Keratinocyte (primary cell): ENCODE data around the gene SNX19. TPM values are rescaled to one million over a fixed set of nuclear protein-coding genes. Genes with fewer than 3 reads are reported as not detected.

Experiments used
- DNase-seq: peaks from one replicate; pipeline ENCODE4 v3.0.0-alpha.2; 2011; ENCODE audit warnings: low read depth, missing footprints, low spot score
- FAIRE-seq: peaks from 2 replicates; lab custom pipeline; 2011; peaks lifted over from hg19 to GRCh38; lab: Jason Lieb, UNC
- H2AFZ ChIP-seq: 2 replicates; pipeline ENCODE4 v1.6.0; 2012; ENCODE audit warnings: low read length, control low read depth, inconsistent platforms; ENCODE audit not compliant: control insufficient read depth
- H3K27ac ChIP-seq: 2 replicates; pipeline ENCODE4 v1.5.1; 2011; ENCODE audit warnings: low read length; ENCODE audit not compliant: control insufficient read depth, insufficient read depth
- H3K27me3 ChIP-seq: 3 replicates; pipeline ENCODE4 v1.6.0; 2011; ENCODE audit warnings: low read length; ENCODE audit not compliant: control insufficient read depth, insufficient read depth; ENCODE audit errors: extremely low read depth
- H3K36me3 ChIP-seq, 2 experiments: 2 replicates in 1 of 2; 3 replicates in 1 of 2; pipeline ENCODE4 v1.5.1; 2011; ENCODE audit warnings: low read length in 2 of 2, mild to moderate bottlenecking in 1 of 2; ENCODE audit not compliant: control insufficient read depth in 2 of 2, insufficient read depth in 2 of 2; ENCODE audit errors: extremely low read depth in 1 of 2
- H3K4me1 ChIP-seq: 3 replicates; pipeline ENCODE4 v1.5.1; 2011; ENCODE audit warnings: low read length; ENCODE audit not compliant: control insufficient read depth, insufficient read depth; ENCODE audit errors: extremely low read depth
- H3K4me2 ChIP-seq: 3 replicates; pipeline ENCODE4 v1.6.0; 2011; ENCODE audit warnings: low read depth, low read length; ENCODE audit not compliant: control insufficient read depth, insufficient read depth; ENCODE audit errors: extremely low read depth
- H3K4me3 ChIP-seq, 3 experiments: fragments of 200-600 bp in 1 of 3; sonication (generic) in 1 of 3; 2 replicates in 2 of 3; 3 replicates in 1 of 3; pipeline ENCODE4 v1.5.1; 2011 to 2016; ENCODE audit warnings: low read length in 3 of 3, mild to moderate bottlenecking in 3 of 3, control low read depth in 2 of 3, inconsistent platforms in 1 of 3, low read depth in 1 of 3, mixed read lengths in 1 of 3, mixed run types in 1 of 3, moderate library complexity in 1 of 3; ENCODE audit not compliant: control insufficient read depth in 2 of 3, insufficient read depth in 2 of 3; ENCODE audit errors: extremely low read depth in 1 of 3
- H3K79me2 ChIP-seq: 2 replicates; pipeline ENCODE4 v1.6.0; 2012; ENCODE audit warnings: low read length; ENCODE audit not compliant: control insufficient read depth, insufficient read depth
- H3K9ac ChIP-seq: 3 replicates; pipeline ENCODE4 v1.6.0; 2011; ENCODE audit warnings: low read length; ENCODE audit not compliant: control insufficient read depth, insufficient read depth; ENCODE audit errors: extremely low read depth
- H3K9me1 ChIP-seq: 3 replicates; pipeline ENCODE4 v1.6.0; 2011; ENCODE audit warnings: low read length; ENCODE audit not compliant: control insufficient read depth, insufficient read depth; ENCODE audit errors: extremely low read depth
- H3K9me3 ChIP-seq: 2 replicates; pipeline ENCODE4 v1.5.1; 2012; ENCODE audit warnings: low read depth, low read length; ENCODE audit not compliant: control insufficient read depth
- H4K20me1 ChIP-seq: 3 replicates; pipeline ENCODE4 v1.6.0; 2011; ENCODE audit warnings: low read length; ENCODE audit not compliant: control insufficient read depth, insufficient read depth; ENCODE audit errors: extremely low read depth
- CTCF ChIP-seq, 3 experiments: IDR thresholded peaks in 1 of 3; conservative IDR thresholded peaks in 1 of 3; optimal IDR thresholded peaks in 1 of 3; 2 replicates in 2 of 3; 3 replicates in 1 of 3; pipeline versions ENCODE3 to v1.5.1; 2011; ENCODE audit warnings: low read length in 3 of 3, mild to moderate bottlenecking in 3 of 3, moderate library complexity in 2 of 3, control low read depth in 1 of 3, inconsistent platforms in 1 of 3; ENCODE audit not compliant: insufficient read depth in 2 of 3; ENCODE audit errors: extremely low read depth in 1 of 3
- EZH2 ChIP-seq: IDR thresholded peaks from one replicate; pipeline ENCODE4 v1.6.1; 2012; ENCODE audit warnings: inconsistent platforms, mild to moderate bottlenecking, low read length, moderate library complexity
- dilution Hi-C: fragments of 300-500 bp; cut with MboI; formaldehyde crosslinking; loops from one replicate; pipeline ENCODE4 v1.7.0; 2020; ENCODE audit warnings: low sequenced_read_pairs; ENCODE audit not compliant: extremely low pct_ligation_motif_present
- polyA plus RNA-seq, 5 experiments: library from polyadenylated mRNA; depleted of rRNA in 3 of 5; stranded (reverse) in 3 of 5; stranded (forward) in 1 of 5; unstranded in 1 of 5; fragments of >200 nt; gene quantifications; 1 replicate in 1 of 5; 2 replicates in 3 of 5; 3 replicates in 1 of 5; pipeline versions ENCODE4 v1.2.1 to v1.2.3, GENCODE V29; 2011 to 2012; ENCODE audit warnings: missing spikeins in 2 of 5, low read depth in 1 of 5, low replicate concordance in 1 of 5

SNX19 gene
- polyA plus RNA-seq, 1 donor (not counting 4 experiments of a cell fraction or from before 2014, with no cell fraction given): 29.1 TPM

DNA sequence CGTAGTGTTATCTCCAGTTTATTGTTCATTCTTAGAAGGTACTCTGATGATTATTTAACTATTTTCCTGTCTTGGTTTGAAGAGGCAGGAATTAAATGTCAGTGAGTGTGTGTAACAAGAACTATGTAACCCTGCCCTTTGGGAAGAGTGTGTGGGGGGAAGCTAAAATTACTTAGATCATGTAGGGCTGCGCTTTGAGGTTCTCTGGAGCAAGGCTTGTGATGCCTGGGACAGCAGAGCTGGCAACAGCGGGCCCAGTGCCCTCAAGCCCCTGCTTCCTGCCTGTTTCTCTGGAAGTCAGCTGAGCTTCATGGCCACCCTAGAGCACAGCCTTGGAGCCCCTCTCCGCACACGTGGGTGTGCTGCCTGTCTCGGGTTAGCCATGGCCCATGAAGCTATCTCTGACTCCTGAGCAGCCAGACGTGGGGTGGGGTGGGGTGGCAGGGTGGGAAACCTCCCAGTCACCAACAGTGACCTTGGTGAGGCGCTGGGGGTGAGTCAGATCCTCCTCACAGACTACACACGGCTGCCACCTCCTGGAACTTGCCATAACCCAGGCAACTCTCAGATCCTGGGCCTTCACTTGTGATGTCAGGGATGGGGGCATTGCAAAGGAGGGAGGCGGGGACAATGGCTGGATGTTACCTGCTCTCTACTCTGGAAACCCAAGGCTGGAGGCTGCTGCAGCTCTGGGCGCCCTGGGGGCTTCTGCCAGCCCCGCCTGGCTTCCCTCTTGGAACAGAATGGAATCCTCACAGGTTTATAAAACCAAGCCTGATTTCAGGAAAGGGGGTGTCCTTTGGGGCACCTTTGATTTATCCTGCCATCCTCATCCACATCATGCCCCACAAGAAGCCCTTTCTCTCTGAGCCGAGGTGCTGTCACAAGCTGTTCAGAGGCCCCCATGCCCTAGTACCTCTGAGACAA lies 88.6 kb downstream of the SNX19 start:
- Histone ChIP-seq H3K4me3 (no peak overlapping the region), H3K36me3 (no peaks in the 10 kb centered on the region), H2AFZ (no peak overlapping the region), H3K27ac (no peak overlapping the region), H3K9me3 (no peaks in the 10 kb centered on the region), H3K9me1 (no peaks in the 10 kb centered on the region), H3K79me2 (no peaks in the 10 kb centered on the region), H3K4me1 (peaks cover 9% of the 10 kb centered on the region), H3K4me2 (no peak overlapping the region), H4K20me1 (no peaks in the 10 kb centered on the region), H3K9ac (no peak overlapping the region), H3K27me3 (peaks cover 11% of the 10 kb centered on the region)
- dilution Hi-C loops: no loop called here
- no peak for DNase-seq
- peak; percentile 29 for FAIRE-seq
- TF ChIP-seq CTCF (optimal IDR thresholded peaks at IDR 0.05 in 1 of 3, IDR thresholded peaks at IDR 0.05 in 1 of 3, conservative IDR thresholded peaks at IDR 0.05 in 1 of 3; ENCODE audit: extremely low read depth in 1 of 3, insufficient read depth in 2 of 3, low read length in 3 of 3) (peak; percentile 64 to 93 (median 79)), EZH2 (no peak)

DNA sequence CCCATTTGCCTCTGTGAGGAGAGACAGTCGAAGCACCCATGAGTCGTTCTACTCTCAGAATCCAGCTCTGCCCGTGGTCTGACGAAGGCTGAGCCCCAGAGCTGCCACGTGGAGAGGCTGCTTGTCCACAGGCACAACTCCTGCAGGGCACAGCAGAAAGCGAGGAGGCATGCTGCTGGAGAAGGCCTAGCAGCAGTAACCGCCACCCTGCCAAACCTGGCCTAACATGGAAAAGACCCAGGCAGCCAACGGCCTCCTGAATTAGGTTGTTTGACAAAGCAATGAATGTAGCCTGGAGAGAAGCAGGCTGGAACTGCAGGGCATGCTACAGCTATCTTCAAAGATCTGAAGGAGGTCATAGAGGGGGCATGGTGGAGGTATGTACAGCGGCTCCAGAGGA lies 89.7 kb downstream of the SNX19 start:
- H3K4me2 ChIP-seq: no peak overlapping the region
- H3K79me2 ChIP-seq: no peaks in the 10 kb centered on the region
- FAIRE-seq (no peak), DNase-seq (no peak)
- H3K36me3 ChIP-seq: no peaks in the 10 kb centered on the region
- no peak for TF ChIP-seq EZH2
- no peak for TF ChIP-seq CTCF (optimal IDR thresholded peaks at IDR 0.05 in 1 of 3, IDR thresholded peaks at IDR 0.05 in 1 of 3, conservative IDR thresholded peaks at IDR 0.05 in 1 of 3; ENCODE audit: extremely low read depth in 1 of 3, insufficient read depth in 2 of 3, low read length in 3 of 3)
- H3K9me1 ChIP-seq: no peaks in the 10 kb centered on the region
- no peak overlapping the region for H3K9ac ChIP-seq
- peaks cover 11% of the 10 kb centered on the region for H3K27me3 ChIP-seq
- no peak overlapping the region for H2AFZ ChIP-seq
- dilution Hi-C loops: no loop called here
- H4K20me1 ChIP-seq: no peaks in the 10 kb centered on the region
- no peaks in the 10 kb centered on the region for H3K9me3 ChIP-seq
- H3K4me3 ChIP-seq: no peak overlapping the region
- H3K27ac ChIP-seq: no peak overlapping the region
- H3K4me1 ChIP-seq: peaks cover 9% of the 10 kb centered on the region
